HCT116 (cell line): Measurements from ENCODE around the gene LCOR. TPM values are rescaled to one million over a fixed set of nuclear protein-coding genes. Genes with fewer than 3 reads are reported as not detected.

Experiments
- ATAC-seq: fragments of 200-7000 bp; cut with Tn5 transposase; 2 replicates; pipeline ENCODE4 v1.9.1; 2020; ENCODE audit warnings: mild to moderate bottlenecking, moderate library complexity
- BruUV-seq: library from RNA; stranded (reverse); fragments of 400-500 nt; replicated peaks from 2 replicates; lab custom pipeline; 2021; lab: Mats Ljungman, UMichigan
- CTCF ChIA-PET: fragments of 300-600 bp; sonication (Branson Sonifier 250); formaldehyde crosslinking; loops from one replicate; lab custom pipeline; 2021; ENCODE audit warnings: antibody characterized with exemption; lab: Charles Lee
- POLR2A ChIA-PET: fragments of 300-600, 350-600 bp; sonication (Branson Sonifier 250); formaldehyde crosslinking; loops from one replicate; lab custom pipeline; 2021; ENCODE audit warnings: antibody characterized with exemption; lab: Charles Lee
- RAD21 ChIA-PET, 2 experiments: fragments of 300-600 bp; sonication (Branson Sonifier 250); formaldehyde crosslinking; loops; one replicate each; lab custom pipeline; 2023; ENCODE audit warnings: low total read pairs in 2 of 2; ENCODE audit not compliant: uncharacterized antibody in 2 of 2, unreplicated experiment in 2 of 2, low non-redundant PET in 1 of 2; lab: Charles Lee
- DNase-seq: peaks from one replicate; pipeline ENCODE4 v3.0.0-alpha.2; 2010; ENCODE audit warnings: low read depth, low spot score
- H2AFZ ChIP-seq: fragments of 200-600 bp; shearing (Covaris generic), sonication (generic); 2 replicates; pipeline ENCODE4 v1.6.1; 2017; ENCODE audit warnings: low read depth, mixed run types, mixed read lengths, antibody characterized with exemption, low read length; ENCODE audit not compliant: poor library complexity, severe bottlenecking
- H3K27ac ChIP-seq: 2 replicates; pipeline ENCODE4 v1.5.1; 2012; ENCODE audit warnings: low read depth, low read length
- H3K27me3 ChIP-seq: fragments of 200-600 bp; sonication (generic); 2 replicates; pipeline ENCODE4 v1.6.1; 2016; ENCODE audit warnings: mixed run types, low read length, mixed read lengths; ENCODE audit not compliant: insufficient read depth
- H3K36me3 ChIP-seq, 2 experiments: fragments of 200-500 bp in 1 of 2; fragments of 200-600 bp in 1 of 2; sonication (Bioruptor generic) in 1 of 2; sonication (generic) in 1 of 2; 2 replicates each; pipeline versions ENCODE4 v1.5.1 to v1.6.1; 2014 to 2016; ENCODE audit warnings: low read length in 2 of 2, inconsistent platforms in 1 of 2, mixed read lengths in 1 of 2, mixed run types in 1 of 2; ENCODE audit not compliant: insufficient read depth in 2 of 2, control insufficient read depth in 1 of 2
- H3K4me1 ChIP-seq, 2 experiments: fragments of 200-600 bp in 1 of 2; sonication (generic) in 1 of 2; 2 replicates each; pipeline versions ENCODE4 v1.5.1 to v1.6.1; 2012 to 2017; ENCODE audit warnings: low read length in 2 of 2, inconsistent platforms in 1 of 2, mild to moderate bottlenecking in 1 of 2, mixed read lengths in 1 of 2, mixed run types in 1 of 2, moderate library complexity in 1 of 2; ENCODE audit not compliant: insufficient read depth in 2 of 2, control insufficient read depth in 1 of 2
- H3K4me2 ChIP-seq: fragments of 200-600 bp; sonication (generic); 2 replicates; pipeline ENCODE4 v1.6.1; 2017; ENCODE audit warnings: mixed run types, low read length, mixed read lengths
- H3K4me3 ChIP-seq, 2 experiments: fragments of 200-600 bp in 1 of 2; sonication (generic) in 1 of 2; replicated peaks in 1 of 2; 2 replicates each; pipeline ENCODE4 v1.5.1; 2011 to 2016; ENCODE audit warnings: low read length in 2 of 2, control low read depth in 1 of 2, low read depth in 1 of 2, mild to moderate bottlenecking in 1 of 2, mixed read lengths in 1 of 2, mixed run types in 1 of 2
- H3K79me2 ChIP-seq: fragments of 200-600 bp; sonication (generic); 2 replicates; pipeline ENCODE4 v1.6.1; 2017; ENCODE audit warnings: mild to moderate bottlenecking, mixed run types, low read length, moderate library complexity, mixed read lengths; ENCODE audit not compliant: insufficient read depth
- H3K9ac ChIP-seq: fragments of 200-600 bp; sonication (generic); 2 replicates; pipeline ENCODE4 v1.6.1; 2016; ENCODE audit warnings: low read length, mixed read lengths
- H3K9me2 ChIP-seq: fragments of 200-600 bp; sonication (generic), shearing (Covaris generic); 2 replicates; pipeline ENCODE4 v1.6.1; 2017; ENCODE audit warnings: mixed run types, mild to moderate bottlenecking, moderate library complexity; ENCODE audit not compliant: insufficient read depth
- H3K9me3 ChIP-seq, 2 experiments: fragments of 200-500 bp in 1 of 2; fragments of 200-600 bp in 1 of 2; sonication (Bioruptor generic) in 1 of 2; sonication (generic) in 1 of 2; 2 replicates each; pipeline ENCODE4 v1.6.1; 2014 to 2017; ENCODE audit warnings: low read length in 2 of 2, mixed read lengths in 2 of 2, inconsistent platforms in 1 of 2, low read depth in 1 of 2, mild to moderate bottlenecking in 1 of 2, mixed run types in 1 of 2, moderate library complexity in 1 of 2; ENCODE audit not compliant: control insufficient read depth in 1 of 2, insufficient read depth in 1 of 2
- H4K20me1 ChIP-seq: fragments of 200-600 bp; sonication (generic), shearing (Covaris generic); 2 replicates; pipeline ENCODE4 v1.6.1; 2017; ENCODE audit warnings: mixed run types, mild to moderate bottlenecking, moderate library complexity; ENCODE audit not compliant: insufficient read depth
- CEBPB ChIP-seq: IDR thresholded peaks from 2 replicates; pipeline ENCODE4 v1.6.1; 2012; ENCODE audit warnings: low read depth
- EGR1 ChIP-seq: IDR thresholded peaks from 2 replicates; pipeline ENCODE4 v1.6.1; 2012; ENCODE audit warnings: low read depth
- ELF1 ChIP-seq: IDR thresholded peaks from 2 replicates; pipeline ENCODE4 v1.6.1; 2012; ENCODE audit warnings: low read depth, borderline replicate concordance
- EZH2 ChIP-seq: fragments of 200-600 bp; sonication (generic); IDR thresholded peaks from 2 replicates; pipeline ENCODE4 v1.6.1; 2017; ENCODE audit warnings: antibody characterized with exemption, mixed run types
- JUND ChIP-seq: IDR thresholded peaks from 2 replicates; pipeline ENCODE4 v1.6.1; 2012
- MAX ChIP-seq: IDR thresholded peaks from 2 replicates; pipeline ENCODE4 v1.6.1; 2012
- POLR2AphosphoS5 ChIP-seq: IDR thresholded peaks from 2 replicates; pipeline ENCODE4 v1.6.1; 2011; ENCODE audit warnings: mild to moderate bottlenecking, low read depth, low read length, moderate library complexity
- REST ChIP-seq: IDR thresholded peaks from 2 replicates; pipeline ENCODE4 v1.6.1; 2012; ENCODE audit warnings: low read depth
- SP1 ChIP-seq: IDR thresholded peaks from 2 replicates; pipeline ENCODE4 v1.6.1; 2012; ENCODE audit warnings: low read depth
- SRF ChIP-seq: IDR thresholded peaks from 2 replicates; pipeline ENCODE4 v1.6.1; 2012; ENCODE audit warnings: low read depth
- TCF7L2 ChIP-seq: IDR thresholded peaks from 2 replicates; pipeline ENCODE4 v1.7.0; 2011; ENCODE audit warnings: borderline replicate concordance, inconsistent platforms; ENCODE audit not compliant: insufficient read depth, insufficient read length; ENCODE audit errors: extremely low read depth
- ZNF274 ChIP-seq: fragments of 200-500 bp; sonication (Bioruptor generic); IDR thresholded peaks from 2 replicates; pipeline ENCODE4 v1.6.1; 2014; ENCODE audit warnings: mild to moderate bottlenecking, low read depth, low read length, inconsistent platforms
- intact Hi-C: fragments of 100-400 bp; cut with micrococcal nuclease; formaldehyde crosslinking; loops from 2 replicates; pipeline ENCODE4 v1.10.0; 2022
- total RNA-seq: library from RNA; stranded (reverse); gene quantifications from one replicate; pipeline ENCODE4 v1.2.1, GENCODE V29; 2021; ENCODE audit not compliant: unreplicated experiment
- TF ChIP-seq, protein P1 (sequence below): IDR thresholded peaks from 2 replicates; pipeline ENCODE4 v1.6.1; 2012

The LCOR gene
- total RNA-seq, 1 experiment from 2014 or later = 59.9 TPM

DNA sequence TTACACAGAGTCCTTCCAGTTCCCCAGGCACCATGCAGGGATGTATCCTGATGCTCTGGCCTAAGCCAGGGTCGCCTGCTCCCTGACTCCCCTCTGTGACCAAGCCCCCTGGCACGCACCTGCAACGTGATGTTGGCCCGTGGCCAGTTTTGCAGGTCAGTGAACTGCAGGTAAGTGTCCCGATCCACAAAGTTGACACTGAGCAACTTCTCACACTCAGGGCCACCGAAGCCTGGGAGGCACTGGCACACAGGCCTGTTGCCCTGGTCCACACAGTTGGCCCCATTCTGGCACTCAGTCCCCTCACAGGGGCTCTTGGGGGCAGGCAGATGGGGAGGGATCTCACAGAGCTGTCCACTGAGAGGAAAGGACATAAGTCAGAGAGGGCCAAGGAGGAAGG is 174.3 kb downstream of the LCOR start:
- Histone ChIP-seq H3K9me2 (no peaks in the 10 kb centered on the region), H3K27ac (no peak overlapping the region), H2AFZ (no peak overlapping the region), H3K36me3 (no peaks in the 10 kb centered on the region), H3K27me3 (no peaks in the 10 kb centered on the region), H3K4me1 (no peaks in the 10 kb centered on the region), H3K79me2 (no peaks in the 10 kb centered on the region), H4K20me1 (no peaks in the 10 kb centered on the region), H3K9ac (no peak overlapping the region), H3K4me3 (no peak overlapping the region), H3K4me2 (no peak overlapping the region), H3K9me3 (peaks cover 6 to 12% of the 10 kb centered on the region in 2 experiments; a peak in 2 of 4 replicates)
- ChIA-PET RAD21 (no interaction called here), CTCF (no interaction called here), POLR2A (no interaction called here)
- intact Hi-C loops = no loop called here
- no TSS peak for BruUV-seq
- ATAC-seq (no peak), DNase-seq (no peak)
- TF ChIP-seq SRF (no peak), EZH2 (no peak), REST (no peak), POLR2AphosphoS5 (no peak), CEBPB (no peak), TCF7L2 (no peak), ZNF274 (no peak), MAX (no peak), EGR1 (no peak), JUND (no peak), ELF1 (no peak), SP1 (no peak)
- TF ChIP-seq, protein P1, sequence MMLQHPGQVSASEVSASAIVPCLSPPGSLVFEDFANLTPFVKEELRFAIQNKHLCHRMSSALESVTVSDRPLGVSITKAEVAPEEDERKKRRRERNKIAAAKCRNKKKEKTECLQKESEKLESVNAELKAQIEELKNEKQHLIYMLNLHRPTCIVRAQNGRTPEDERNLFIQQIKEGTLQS = no peak
